Neural crest cell (in vitro differentiated cells): ENCODE measurements around the gene DQX1. TPM values are rescaled to one million over a fixed set of nuclear protein-coding genes. Genes with fewer than 3 reads are reported as not detected.

Experiments
- DNase-seq: peaks from one replicate; pipeline ENCODE4 v3.0.0; 2021; ENCODE audit warnings: low read depth, mixed read lengths, low spot score
- H3K27ac Mint-ChIP-seq: one replicate; pipeline ENCODE4 v1.8.0; 2021; ENCODE audit warnings: mild to moderate bottlenecking, mixed read lengths; ENCODE audit not compliant: unreplicated experiment
- H3K27me3 Mint-ChIP-seq: 2 replicates; pipeline ENCODE4 v1.8.0; 2021; ENCODE audit warnings: low read depth, mild to moderate bottlenecking, mixed read lengths
- H3K36me3 Mint-ChIP-seq: 2 replicates; pipeline ENCODE4 v1.8.0; 2021; ENCODE audit warnings: low read depth, mild to moderate bottlenecking, mixed read lengths
- H3K4me1 Mint-ChIP-seq: 2 replicates; pipeline ENCODE4 v1.8.0; 2021; ENCODE audit warnings: mixed read lengths
- H3K4me3 Mint-ChIP-seq: one replicate; pipeline ENCODE4 v1.8.0; 2021; ENCODE audit warnings: mild to moderate bottlenecking, mixed read lengths
- H3K9me3 Mint-ChIP-seq: 2 replicates; pipeline ENCODE4 v1.8.0; 2021; ENCODE audit warnings: mixed read lengths
- total RNA-seq: library from RNA; stranded (reverse); gene quantifications from 2 replicates; pipeline ENCODE4 v1.2.1, GENCODE V29; 2021
- TF ChIP-seq, protein P1 (sequence below): fragments of 200-600 bp; sonication (generic); conservative IDR thresholded peaks from 2 replicates; pipeline ENCODE4 v1.5.0; 2021; ENCODE audit warnings: antibody characterized with exemption, mild to moderate bottlenecking

Gene DQX1
- total RNA-seq, 1 donor from 2014 or later = 0.49 TPM

DNA sequence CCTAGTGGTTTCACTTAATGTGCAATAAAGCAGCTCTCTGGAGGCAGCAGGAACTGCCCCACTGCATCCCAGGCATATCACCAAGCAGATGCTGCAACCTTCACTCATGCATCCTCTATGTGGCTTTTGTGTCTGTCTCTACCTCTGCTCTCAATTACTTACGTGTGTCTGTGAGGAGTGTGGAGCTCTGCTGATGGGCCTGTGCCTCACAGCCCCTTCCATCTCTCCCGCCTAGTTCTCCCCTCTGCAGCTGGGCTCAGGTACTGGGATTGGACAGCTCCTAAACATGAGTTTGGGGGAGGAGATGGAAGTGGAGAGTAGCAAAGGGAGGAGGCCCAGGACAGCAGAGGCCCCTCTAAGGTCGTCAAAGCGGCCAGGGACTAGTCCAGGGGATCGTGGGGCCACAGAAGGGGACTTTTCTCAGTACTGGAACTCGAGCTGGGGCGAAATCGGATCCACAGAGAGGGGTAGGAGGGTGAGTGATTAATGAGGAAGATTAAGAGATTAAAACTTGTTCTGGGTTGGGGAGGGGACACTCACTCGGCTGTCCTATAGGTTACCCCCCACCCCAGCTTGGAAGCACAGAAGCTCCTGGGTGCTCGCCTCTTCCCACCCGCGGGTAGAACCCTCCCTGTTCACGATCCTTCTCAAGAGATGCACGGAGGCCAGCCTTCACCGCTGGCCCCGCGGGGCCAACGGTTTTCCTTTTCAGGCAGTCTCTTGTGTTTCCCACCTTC, 24.5 kb downstream of the DQX1 start:
- TF ChIP-seq, protein P1, sequence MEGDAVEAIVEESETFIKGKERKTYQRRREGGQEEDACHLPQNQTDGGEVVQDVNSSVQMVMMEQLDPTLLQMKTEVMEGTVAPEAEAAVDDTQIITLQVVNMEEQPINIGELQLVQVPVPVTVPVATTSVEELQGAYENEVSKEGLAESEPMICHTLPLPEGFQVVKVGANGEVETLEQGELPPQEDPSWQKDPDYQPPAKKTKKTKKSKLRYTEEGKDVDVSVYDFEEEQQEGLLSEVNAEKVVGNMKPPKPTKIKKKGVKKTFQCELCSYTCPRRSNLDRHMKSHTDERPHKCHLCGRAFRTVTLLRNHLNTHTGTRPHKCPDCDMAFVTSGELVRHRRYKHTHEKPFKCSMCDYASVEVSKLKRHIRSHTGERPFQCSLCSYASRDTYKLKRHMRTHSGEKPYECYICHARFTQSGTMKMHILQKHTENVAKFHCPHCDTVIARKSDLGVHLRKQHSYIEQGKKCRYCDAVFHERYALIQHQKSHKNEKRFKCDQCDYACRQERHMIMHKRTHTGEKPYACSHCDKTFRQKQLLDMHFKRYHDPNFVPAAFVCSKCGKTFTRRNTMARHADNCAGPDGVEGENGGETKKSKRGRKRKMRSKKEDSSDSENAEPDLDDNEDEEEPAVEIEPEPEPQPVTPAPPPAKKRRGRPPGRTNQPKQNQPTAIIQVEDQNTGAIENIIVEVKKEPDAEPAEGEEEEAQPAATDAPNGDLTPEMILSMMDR = no peak
- H3K4me3 Mint-ChIP-seq = peak overlapping the region; percentile 74
- H3K27ac Mint-ChIP-seq = no peak overlapping the region
- peaks cover 28% of the 10 kb centered on the region for H3K4me1 Mint-ChIP-seq
- no peak for DNase-seq
- peaks cover 17% of the 10 kb centered on the region for H3K36me3 Mint-ChIP-seq
- H3K27me3 Mint-ChIP-seq = peaks cover 92% of the 10 kb centered on the region
- no peaks in the 10 kb centered on the region for H3K9me3 Mint-ChIP-seq

DNA sequence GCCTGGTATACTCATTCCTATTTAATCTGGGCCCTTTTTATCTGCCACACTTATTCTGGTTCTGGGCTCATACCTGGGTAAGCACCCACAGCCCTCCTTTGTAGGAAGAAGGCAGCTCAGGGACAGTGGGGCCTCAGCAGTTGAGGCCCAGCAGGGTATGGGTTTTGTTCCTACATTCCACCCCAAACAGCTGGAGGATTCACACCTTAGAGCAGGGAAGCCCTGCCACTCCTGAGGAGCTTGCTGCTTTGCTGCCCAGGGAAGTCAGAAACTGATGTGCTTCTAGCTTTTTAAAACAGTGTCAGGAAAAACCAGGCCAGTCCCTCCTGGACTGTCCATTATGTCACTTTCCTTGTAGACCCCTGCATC, 25.5 kb downstream of the DQX1 start:
- Mint-ChIP-seq H3K4me3 (peak overlapping the region; percentile 74), H3K36me3 (peaks cover 19% of the 10 kb centered on the region), H3K9me3 (no peaks in the 10 kb centered on the region), H3K4me1 (peaks cover 27% of the 10 kb centered on the region), H3K27me3 (peaks cover 99% of the 10 kb centered on the region), H3K27ac (no peak overlapping the region)
- no peak for DNase-seq
- TF ChIP-seq, protein P1 = no peak

DNA sequence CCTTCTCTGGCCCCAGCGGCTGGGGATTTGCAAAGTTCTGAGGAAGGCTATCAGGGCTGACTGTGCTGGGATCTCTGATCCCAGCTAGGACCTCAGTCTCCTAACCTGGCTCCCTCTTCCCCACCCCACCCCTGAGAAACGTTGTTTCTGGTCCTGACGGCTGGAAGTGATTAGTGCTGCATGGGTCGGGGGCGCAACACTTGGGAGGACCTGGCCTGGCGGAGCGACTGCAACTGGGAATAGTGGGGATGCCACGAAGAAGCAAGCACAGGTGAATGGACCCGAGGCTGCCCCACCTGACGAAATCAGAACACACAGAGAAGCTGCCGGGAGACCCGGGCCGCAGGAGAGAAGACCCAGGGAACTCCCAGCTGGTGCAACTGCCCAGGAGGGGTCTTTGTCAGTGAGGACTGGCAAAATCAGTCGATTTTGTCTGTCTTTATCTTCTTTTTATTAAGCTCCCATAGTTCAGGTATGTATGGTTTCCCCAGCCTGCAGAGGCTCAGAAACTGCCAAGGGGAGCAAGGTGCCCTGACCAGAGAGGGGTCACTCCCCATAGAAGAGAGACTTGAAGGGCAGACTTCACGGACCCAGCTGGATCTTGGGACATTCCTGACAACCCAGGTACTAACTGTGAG, 26.0 kb downstream of the DQX1 start:
- Mint-ChIP-seq H3K27me3 (peaks cover 99% of the 10 kb centered on the region), H3K4me1 (peaks cover 24% of the 10 kb centered on the region)

DNA sequence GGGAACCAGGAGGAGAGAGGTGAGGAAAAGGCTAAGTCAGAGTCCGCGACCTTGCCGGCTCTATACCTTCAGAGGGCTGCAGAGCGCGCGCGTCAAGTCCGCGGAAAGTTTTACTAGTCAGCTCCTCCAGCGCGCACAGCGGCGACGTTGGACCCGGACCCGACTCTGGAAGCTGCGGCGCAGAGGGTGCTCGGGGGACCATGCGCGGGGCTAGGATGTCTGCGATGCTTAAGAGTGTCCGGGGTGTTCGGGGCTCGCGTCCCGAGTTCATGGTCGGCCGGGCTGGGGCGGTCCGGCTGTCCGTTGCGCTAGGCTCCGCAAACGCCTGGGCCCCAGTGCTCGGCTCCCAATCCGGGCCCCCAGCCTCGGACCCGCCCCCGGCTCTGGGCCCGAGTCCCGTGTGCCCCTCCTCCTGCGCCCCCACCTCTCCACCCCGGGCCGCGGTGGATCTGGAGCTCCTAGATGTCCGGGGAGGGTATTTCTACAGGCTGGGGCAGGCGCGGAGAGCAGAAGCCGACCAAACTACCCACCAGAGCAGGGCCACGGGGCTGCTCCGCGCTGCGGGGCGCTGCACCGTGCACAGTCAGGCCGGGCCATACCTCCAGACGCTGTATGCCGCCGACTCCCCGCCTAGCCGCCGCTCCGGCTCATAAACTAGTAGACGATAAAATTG, 26.6 kb downstream of the DQX1 start, which contains the start of gene LBX2:
Gene LBX2 (minus strand): TSS at position 337 of the 673 bp plus-strand sequence. CDS start 66 bp downstream, at position 271.
- TF ChIP-seq, protein P1 = no peak
- H3K27ac Mint-ChIP-seq = no peak within 1 kb of the TSS
- peaks cover 19% of the 10 kb centered on the region for H3K4me1 Mint-ChIP-seq
- H3K27me3 Mint-ChIP-seq = peaks cover 94% of the 10 kb centered on the region
- H3K9me3 Mint-ChIP-seq = no peaks in the 10 kb centered on the region
- H3K4me3 Mint-ChIP-seq = peak within 1 kb of the TSS; percentile 86
- H3K36me3 Mint-ChIP-seq = peaks cover 10% of the 10 kb centered on the region
- DNase-seq = no peak

More for the DNA sequence above, 26.0 kb downstream of the DQX1 start:
- TF ChIP-seq, protein P1 = no peak
- Mint-ChIP-seq H3K27ac (no peak overlapping the region), H3K4me3 (peak overlapping the region; percentile 74), H3K36me3 (peaks cover 14% of the 10 kb centered on the region), H3K9me3 (no peaks in the 10 kb centered on the region)
- DNase-seq = no peak

DNA sequence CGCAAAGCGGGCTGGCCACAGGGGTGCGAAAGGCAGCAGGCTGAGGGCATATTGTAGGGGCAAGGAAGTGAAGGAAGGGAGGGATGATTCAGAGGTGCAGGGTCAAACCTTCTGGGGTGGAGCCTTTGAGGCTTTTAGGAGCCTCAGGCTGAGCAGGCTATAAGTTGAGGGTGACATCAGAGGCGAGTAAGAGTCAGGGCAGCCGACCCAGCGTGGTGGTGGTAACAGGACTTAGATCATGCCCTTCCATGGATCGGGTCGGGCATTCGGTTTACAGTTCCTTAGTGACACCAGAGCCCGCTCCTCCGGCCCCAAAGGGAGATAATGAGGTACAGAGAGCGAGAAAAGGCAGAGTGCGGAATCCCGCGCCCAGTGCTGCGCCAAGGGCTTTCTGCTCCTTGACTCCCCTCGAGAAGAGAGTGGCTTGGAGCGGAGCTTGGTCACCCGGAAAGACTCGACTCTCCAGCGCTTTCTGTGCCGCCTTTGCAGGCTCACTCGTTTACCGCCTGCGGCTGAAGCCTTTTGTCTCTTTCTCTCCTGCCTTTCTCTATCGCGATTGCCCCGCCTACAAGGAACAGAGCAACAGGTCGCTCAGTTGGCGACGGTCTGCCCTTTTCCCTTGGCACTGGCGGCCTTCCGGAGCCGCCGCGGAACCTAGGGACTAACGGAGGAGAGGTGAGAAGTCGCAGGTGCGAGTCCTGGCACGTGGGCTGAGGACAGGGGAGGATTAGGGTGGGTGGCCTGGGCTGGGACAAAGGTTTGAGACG, 27.3 kb downstream of the DQX1 start:
- peaks cover 13% of the 10 kb centered on the region for H3K36me3 Mint-ChIP-seq
- TF ChIP-seq, protein P1 = no peak
- peaks cover 91% of the 10 kb centered on the region for H3K27me3 Mint-ChIP-seq
- H3K9me3 Mint-ChIP-seq = no peaks in the 10 kb centered on the region
- peaks cover 19% of the 10 kb centered on the region for H3K4me1 Mint-ChIP-seq
- H3K27ac Mint-ChIP-seq = no peak overlapping the region
- DNase-seq = peak; percentile 28
- peak overlapping the region; percentile 86 for H3K4me3 Mint-ChIP-seq
